ENCODE data around the gene CELSR2.

The CELSR2 gene

DNA sequence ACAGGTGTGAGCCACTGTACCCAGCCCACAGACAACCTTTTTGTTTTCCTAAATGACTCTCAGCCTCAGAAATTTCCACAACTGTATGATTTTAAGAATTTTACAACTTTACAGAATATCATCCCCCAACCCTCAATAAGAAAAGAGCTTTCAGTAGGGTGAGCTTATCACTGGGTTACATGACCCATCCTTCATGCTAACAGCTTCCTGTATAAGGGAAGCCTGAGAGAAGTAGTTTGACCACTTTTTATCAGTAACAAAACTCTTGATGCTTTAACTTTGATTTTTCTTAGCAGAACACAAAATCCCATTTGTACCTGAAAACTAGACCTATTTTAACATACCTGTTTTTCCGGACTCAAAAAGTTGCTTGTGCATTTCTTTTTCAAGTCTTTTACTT, 67.2 kb downstream of the CELSR2 start:
- Histone ChIP-seq H3K4me3 (ENCODE audit: low read depth in 1 of 5, low read length in 5 of 5) (no peak overlapping the region), H3K4me1 (ENCODE audit: control insufficient read depth in 5 of 5, insufficient read depth in 5 of 5, low read length in 5 of 5) (peaks cover 0 to 20% (median 7%) of the 10 kb centered on the region in 5 donors), H3K27me3 (ENCODE audit: control insufficient read depth in 5 of 5, insufficient read depth in 4 of 5, low read length in 5 of 5) (no peaks in the 10 kb centered on the region), H3K27ac (ENCODE audit: low read depth, low read length) (no peak overlapping the region), H3K9me3 (ENCODE audit: control insufficient read depth in 5 of 5, low read length in 5 of 5) (no peaks in the 10 kb centered on the region), H3K36me3 (ENCODE audit: control insufficient read depth in 5 of 5, insufficient read depth in 5 of 5, low read length in 5 of 5) (peaks cover 39 to 86% (median 86%) of the 10 kb centered on the region in 5 donors), H3K9ac (ENCODE audit: low read length in 5 of 5) (no peak overlapping the region)

DNA sequence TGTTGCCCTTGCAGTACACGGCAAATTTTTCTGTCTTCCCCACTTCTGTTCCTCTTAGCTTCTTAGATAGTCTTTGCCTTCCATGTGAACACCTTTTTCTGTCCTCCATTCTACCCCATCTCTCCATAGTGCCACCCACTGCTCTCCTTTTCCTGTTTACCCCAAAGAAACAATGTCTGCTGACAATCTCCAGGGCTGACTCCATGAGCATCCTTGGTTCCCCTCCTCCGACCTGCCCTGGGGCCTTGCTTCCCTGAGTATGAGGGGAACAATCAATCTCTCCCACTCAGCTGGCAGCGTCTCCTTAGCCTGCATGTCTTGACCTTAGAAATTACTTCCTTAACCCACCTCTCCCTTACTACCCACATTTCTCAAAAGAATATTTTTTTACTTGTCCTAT, 69.8 kb downstream of the CELSR2 start:
- Histone ChIP-seq H3K36me3 (ENCODE audit: control insufficient read depth in 5 of 5, insufficient read depth in 5 of 5, low read length in 5 of 5) (peaks cover 37 to 97% (median 93%) of the 10 kb centered on the region in 5 donors), H3K9ac (ENCODE audit: low read length in 5 of 5) (no peak overlapping the region), H3K4me1 (ENCODE audit: control insufficient read depth in 5 of 5, insufficient read depth in 5 of 5, low read length in 5 of 5) (peaks cover 0 to 8% (median 0%) of the 10 kb centered on the region in 5 donors), H3K27ac (ENCODE audit: low read depth, low read length) (no peak overlapping the region), H3K4me3 (ENCODE audit: low read depth in 1 of 5, low read length in 5 of 5) (no peak overlapping the region), H3K27me3 (ENCODE audit: control insufficient read depth in 5 of 5, insufficient read depth in 4 of 5, low read length in 5 of 5) (no peaks in the 10 kb centered on the region), H3K9me3 (ENCODE audit: control insufficient read depth in 5 of 5, low read length in 5 of 5) (no peaks in the 10 kb centered on the region)

DNA sequence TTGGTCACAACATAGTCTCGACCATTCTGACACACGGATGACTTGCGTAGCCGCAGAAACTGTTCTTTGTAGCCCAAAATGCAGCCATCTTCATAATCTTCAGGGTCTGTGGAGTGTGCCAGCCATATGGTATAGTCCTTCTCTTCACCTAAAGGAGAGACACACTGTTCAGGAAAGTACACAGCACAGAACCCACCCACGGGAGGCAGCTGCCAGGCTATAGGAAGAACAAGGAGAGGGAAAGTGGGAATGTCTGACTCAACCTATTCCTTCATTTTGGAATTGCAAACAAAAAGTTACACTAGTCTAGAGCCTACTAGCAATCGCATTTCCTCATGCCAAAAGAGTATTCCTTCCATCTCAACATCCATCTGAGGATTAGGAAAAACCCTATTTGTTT, 73.6 kb downstream of the CELSR2 start:
- H3K9ac ChIP-seq (ENCODE audit: low read length in 5 of 5): no peak overlapping the region
- H3K4me1 ChIP-seq (ENCODE audit: control insufficient read depth in 5 of 5, insufficient read depth in 5 of 5, low read length in 5 of 5): no peaks in the 10 kb centered on the region
- no peak overlapping the region for H3K4me3 ChIP-seq (ENCODE audit: low read depth in 1 of 5, low read length in 5 of 5)
- H3K9me3 ChIP-seq (ENCODE audit: control insufficient read depth in 5 of 5, low read length in 5 of 5): no peaks in the 10 kb centered on the region
- no peak overlapping the region for H3K27ac ChIP-seq (ENCODE audit: low read depth, low read length)
- H3K36me3 ChIP-seq (ENCODE audit: control insufficient read depth in 5 of 5, insufficient read depth in 5 of 5, low read length in 5 of 5): peaks cover 38 to 83% (median 78%) of the 10 kb centered on the region in 5 donors
- H3K27me3 ChIP-seq (ENCODE audit: control insufficient read depth in 5 of 5, insufficient read depth in 4 of 5, low read length in 5 of 5): no peaks in the 10 kb centered on the region
